Mesenchymal stem cell (in vitro differentiated cells and primary cell): ENCODE measurements around the gene DNAJA3.

Experiments used
- DNase-seq: peaks from one replicate; pipeline ENCODE4 v3.0.0-alpha.2; 2013
- H2AFZ ChIP-seq: one replicate; pipeline ENCODE4 v1.6.1; 2013; ENCODE audit warnings: low read depth, mild to moderate bottlenecking, control low read depth, inconsistent platforms, low read length, moderate library complexity
- H2AK5ac ChIP-seq: 2 replicates; pipeline ENCODE4 v1.6.1; 2013; ENCODE audit warnings: low read length, moderate library complexity, mild to moderate bottlenecking, inconsistent platforms; ENCODE audit not compliant: severe bottlenecking
- H2BK120ac ChIP-seq: one replicate; pipeline ENCODE4 v1.6.1; 2013; ENCODE audit warnings: low read depth, mild to moderate bottlenecking, inconsistent platforms, low read length, moderate library complexity
- H2BK12ac ChIP-seq, 2 experiments: one replicate each; pipeline ENCODE4 v1.6.1; 2013; ENCODE audit warnings: inconsistent platforms in 2 of 2, low read length in 2 of 2, mild to moderate bottlenecking in 2 of 2, moderate library complexity in 2 of 2, control low read depth in 1 of 2
- H2BK15ac ChIP-seq: one replicate; pipeline ENCODE4 v1.6.1; 2013; ENCODE audit warnings: mild to moderate bottlenecking, low read depth, inconsistent platforms; ENCODE audit not compliant: poor library complexity, severe bottlenecking
- H2BK5ac ChIP-seq: 2 replicates; pipeline ENCODE4 v1.6.1; 2013; ENCODE audit warnings: low read depth, mild to moderate bottlenecking, low read length, control low read depth, inconsistent platforms; ENCODE audit not compliant: poor library complexity, severe bottlenecking
- H3K14ac ChIP-seq, 2 experiments: one replicate each; pipeline ENCODE4 v1.6.1; 2013; ENCODE audit warnings: inconsistent platforms in 2 of 2, low read length in 2 of 2, control low read depth in 1 of 2, mild to moderate bottlenecking in 1 of 2, moderate library complexity in 1 of 2
- H3K18ac ChIP-seq, 2 experiments: one replicate each; pipeline ENCODE4 v1.6.1; 2013; ENCODE audit warnings: inconsistent platforms in 2 of 2, low read length in 2 of 2, control low read depth in 1 of 2, low read depth in 1 of 2, mild to moderate bottlenecking in 1 of 2
- H3K23ac ChIP-seq, 2 experiments: one replicate each; pipeline ENCODE4 v1.6.1; 2013; ENCODE audit warnings: inconsistent platforms in 2 of 2, low read length in 2 of 2, mild to moderate bottlenecking in 2 of 2, moderate library complexity in 2 of 2, control low read depth in 1 of 2
- H3K27ac ChIP-seq: 2 replicates; pipeline ENCODE4 v1.5.1; 2013; ENCODE audit warnings: mild to moderate bottlenecking, moderate library complexity, low read length, control low read depth, inconsistent platforms; ENCODE audit not compliant: poor library complexity, severe bottlenecking
- H3K27me3 ChIP-seq, 2 experiments: 2 replicates each; pipeline versions ENCODE4 v1.6.1 to v1.7.0; 2013; ENCODE audit warnings: low read length in 2 of 2, mild to moderate bottlenecking in 2 of 2, moderate library complexity in 2 of 2, control low read depth in 1 of 2, inconsistent platforms in 1 of 2; ENCODE audit not compliant: control insufficient read depth in 1 of 2, insufficient read depth in 1 of 2
- H3K36me3 ChIP-seq, 2 experiments: 2 replicates each; pipeline versions ENCODE4 v1.6.1 to v1.7.0; 2013; ENCODE audit warnings: low read length in 2 of 2, control low read depth in 1 of 2, inconsistent platforms in 1 of 2, low read depth in 1 of 2, mild to moderate bottlenecking in 1 of 2; ENCODE audit not compliant: insufficient read depth in 2 of 2, control insufficient read depth in 1 of 2
- H3K4ac ChIP-seq, 2 experiments: one replicate each; pipeline ENCODE4 v1.6.1; 2013; ENCODE audit warnings: inconsistent platforms in 2 of 2, low read length in 2 of 2, mild to moderate bottlenecking in 2 of 2, moderate library complexity in 2 of 2, control low read depth in 1 of 2, low read depth in 1 of 2
- H3K4me1 ChIP-seq: 2 replicates; pipeline ENCODE4 v1.6.1; 2013; ENCODE audit warnings: low read depth, low read length, control low read depth; ENCODE audit not compliant: control insufficient read depth, insufficient read depth
- H3K4me2 ChIP-seq: 2 replicates; pipeline ENCODE4 v1.6.1; 2013; ENCODE audit warnings: low read length, mild to moderate bottlenecking, inconsistent platforms; ENCODE audit not compliant: poor library complexity, severe bottlenecking
- H3K4me3 ChIP-seq, 2 experiments: 2 replicates each; pipeline versions ENCODE4 v1.5.1 to v1.7.0; 2013; ENCODE audit warnings: low read length in 2 of 2, mild to moderate bottlenecking in 2 of 2, control low read depth in 1 of 2, low read depth in 1 of 2; ENCODE audit not compliant: insufficient read depth in 1 of 2
- H3K79me1 ChIP-seq: replicated peaks from 2 replicates; pipeline ENCODE4 v1.6.1; 2013; ENCODE audit warnings: mild to moderate bottlenecking, control low read depth, low read length, inconsistent platforms; ENCODE audit not compliant: poor library complexity, severe bottlenecking
- H3K9ac ChIP-seq: 2 replicates; pipeline ENCODE4 v1.7.0; 2013; ENCODE audit warnings: mild to moderate bottlenecking, low read length, moderate library complexity
- H3K9me3 ChIP-seq: 2 replicates; pipeline ENCODE4 v1.7.0; 2013; ENCODE audit warnings: mild to moderate bottlenecking, low read length; ENCODE audit not compliant: control insufficient read depth
- H4K8ac ChIP-seq: one replicate; pipeline ENCODE4 v1.6.1; 2013; ENCODE audit warnings: inconsistent platforms, mild to moderate bottlenecking, low read length, moderate library complexity
- H4K91ac ChIP-seq: one replicate; pipeline ENCODE4 v1.6.1; 2013; ENCODE audit warnings: mild to moderate bottlenecking, low read length, inconsistent platforms
- WGBS: methylation state at CpG from one replicate; pipeline ENCODE4 v1.1.7; 2013; ENCODE audit warnings: mixed read lengths; 5-methylcytosine and 5-hydroxymethylcytosine counted together

The DNAJA3 gene

GRCh38 chr16:4416200-4417032, 9.3 kb upstream of the DNAJA3 start, which contains the start of gene CORO7:
CORO7 (minus strand) TSS chr16:4416596; CDS start chr16:4416518, 78 bp downstream.
- Histone ChIP-seq H3K4me3 (peak within 1 kb of the TSS; percentile 83 to 95), H2BK5ac (no peak within 1 kb of the TSS), H3K9me3 (no peaks in the 10 kb centered on the region), H3K23ac (peak within 1 kb of the TSS in 1 of 2 experiments; percentile 63), H4K91ac (peak within 1 kb of the TSS; percentile 82), H3K79me1 (peaks cover 34% of the 10 kb centered on the region), H4K8ac (peak within 1 kb of the TSS; percentile 61), H3K4me1 (peaks cover 13% of the 10 kb centered on the region), H3K4me2 (peak within 1 kb of the TSS; percentile 60), H3K27me3 (no peaks in the 10 kb centered on the region), H2AK5ac (no peak within 1 kb of the TSS), H3K36me3 (peaks cover 7 to 18% of the 10 kb centered on the region in 2 experiments), H2BK120ac (peak within 1 kb of the TSS; percentile 52), H3K4ac (peak within 1 kb of the TSS; percentile 67 to 81), H3K18ac (peak within 1 kb of the TSS; percentile 81 to 87), H3K14ac (peak within 1 kb of the TSS; percentile 17 to 93), H2AFZ (peak within 1 kb of the TSS; percentile 72), H2BK12ac (peak within 1 kb of the TSS in 1 of 2 experiments; percentile 43), H3K27ac (no peak within 1 kb of the TSS), H2BK15ac (peak within 1 kb of the TSS; percentile 89), H3K9ac (peak within 1 kb of the TSS; percentile 85)
- peak; percentile 91 for DNase-seq
- under 1% methylated on average over 71 of the region's 92 CpGs for WGBS

- Histone ChIP-seq H3K4ac (no peak overlapping the region), H3K4me3 (no peak overlapping the region), H3K27ac (no peak overlapping the region), H3K14ac (no peak overlapping the region), H3K36me3 (no peaks in the 10 kb centered on the region), H3K27me3 (no peaks in the 10 kb centered on the region), H3K9ac (no peak overlapping the region), H2BK120ac (no peak overlapping the region), H3K79me1 (peaks cover 13% of the 10 kb centered on the region), H2AK5ac (no peak overlapping the region), H4K8ac (no peak overlapping the region), H2BK15ac (no peak overlapping the region), H4K91ac (no peak overlapping the region), H2BK5ac (no peak overlapping the region), H2AFZ (no peak overlapping the region), H3K23ac (no peak overlapping the region), H3K4me1 (peaks cover 13% of the 10 kb centered on the region), H2BK12ac (no peak overlapping the region), H3K9me3 (no peaks in the 10 kb centered on the region), H3K18ac (no peak overlapping the region), H3K4me2 (no peak overlapping the region)
- no peak for DNase-seq
- 89% methylated on average over 7 of the region's 7 CpGs for WGBS
Observed at GRCh38 chr16:4419402-4419959, 6.2 kb upstream of the DNAJA3 start.

GRCh38 chr16:4420505-4421105, 5.1 kb upstream of the DNAJA3 start:
- H3K79me1 ChIP-seq, result peaks cover 7% of the 10 kb centered on the region
- peak; percentile 8 for DNase-seq

More at GRCh38 chr16:4420505-4421105, 5.1 kb upstream of the DNAJA3 start:
- Histone ChIP-seq H2BK12ac (no peak overlapping the region), H3K14ac (no peak overlapping the region), H3K9ac (no peak overlapping the region), H2BK120ac (no peak overlapping the region), H4K8ac (no peak overlapping the region), H3K23ac (no peak overlapping the region), H2BK5ac (no peak overlapping the region), H3K4me2 (no peak overlapping the region), H2AFZ (no peak overlapping the region), H3K36me3 (no peaks in the 10 kb centered on the region), H3K9me3 (no peaks in the 10 kb centered on the region), H3K4ac (no peak overlapping the region), H3K27ac (no peak overlapping the region), H3K27me3 (no peaks in the 10 kb centered on the region), H4K91ac (no peak overlapping the region), H2BK15ac (no peak overlapping the region), H2AK5ac (no peak overlapping the region), H3K18ac (no peak overlapping the region), H3K4me1 (peaks cover 10% of the 10 kb centered on the region), H3K4me3 (no peak overlapping the region)
- WGBS, result 94% methylated on average over 5 of the region's 8 CpGs
